PC-9 (cell line): ENCODE data around the gene ACTR1A.

Experiments used
- EZH2 ChIP-seq: fragments of 200-600 bp; sonication (generic); IDR thresholded peaks from 2 replicates; pipeline ENCODE4 v1.8.0; 2017; ENCODE audit warnings: antibody characterized with exemption, low read depth
- TF ChIP-seq, protein P1 (sequence below): fragments of 200-600 bp; sonication (generic); conservative IDR thresholded peaks from 2 replicates; pipeline ENCODE4 v1.6.1; 2017; ENCODE audit warnings: mixed run types, antibody characterized with exemption, mild to moderate bottlenecking, moderate library complexity

DNA sequence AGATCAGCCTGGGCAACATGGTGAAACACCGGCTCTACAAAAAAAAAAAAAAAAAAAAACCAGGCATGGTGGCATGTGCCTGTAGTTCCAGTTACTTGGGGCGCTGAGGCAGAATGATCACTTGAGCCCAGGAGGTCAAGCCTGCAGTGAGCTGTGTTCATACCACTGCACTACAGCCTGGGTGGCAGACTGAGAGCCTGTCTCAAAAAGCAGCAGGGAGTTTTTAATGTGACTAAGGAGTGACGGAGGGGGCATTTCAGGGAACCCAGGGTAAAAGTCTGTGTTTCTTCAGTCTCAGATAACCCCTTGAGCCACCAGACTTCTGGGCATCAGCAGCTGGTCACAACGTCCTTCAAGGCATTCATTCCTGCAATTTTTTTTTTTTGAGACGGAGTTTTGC lies 49.0 kb downstream of the ACTR1A start:
- TF ChIP-seq, protein P1, sequence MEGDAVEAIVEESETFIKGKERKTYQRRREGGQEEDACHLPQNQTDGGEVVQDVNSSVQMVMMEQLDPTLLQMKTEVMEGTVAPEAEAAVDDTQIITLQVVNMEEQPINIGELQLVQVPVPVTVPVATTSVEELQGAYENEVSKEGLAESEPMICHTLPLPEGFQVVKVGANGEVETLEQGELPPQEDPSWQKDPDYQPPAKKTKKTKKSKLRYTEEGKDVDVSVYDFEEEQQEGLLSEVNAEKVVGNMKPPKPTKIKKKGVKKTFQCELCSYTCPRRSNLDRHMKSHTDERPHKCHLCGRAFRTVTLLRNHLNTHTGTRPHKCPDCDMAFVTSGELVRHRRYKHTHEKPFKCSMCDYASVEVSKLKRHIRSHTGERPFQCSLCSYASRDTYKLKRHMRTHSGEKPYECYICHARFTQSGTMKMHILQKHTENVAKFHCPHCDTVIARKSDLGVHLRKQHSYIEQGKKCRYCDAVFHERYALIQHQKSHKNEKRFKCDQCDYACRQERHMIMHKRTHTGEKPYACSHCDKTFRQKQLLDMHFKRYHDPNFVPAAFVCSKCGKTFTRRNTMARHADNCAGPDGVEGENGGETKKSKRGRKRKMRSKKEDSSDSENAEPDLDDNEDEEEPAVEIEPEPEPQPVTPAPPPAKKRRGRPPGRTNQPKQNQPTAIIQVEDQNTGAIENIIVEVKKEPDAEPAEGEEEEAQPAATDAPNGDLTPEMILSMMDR: no peak
- no peak for TF ChIP-seq EZH2
